Measurements from ENCODE around the gene IL13. TPM values are rescaled to one million over a fixed set of nuclear protein-coding genes. Genes with fewer than 3 reads are reported as not detected.

Gene IL13
- polyA plus RNA-seq, 1 donor (not counting 4 experiments of a cell fraction or from before 2014, with no cell fraction given) = not detected

DNA sequence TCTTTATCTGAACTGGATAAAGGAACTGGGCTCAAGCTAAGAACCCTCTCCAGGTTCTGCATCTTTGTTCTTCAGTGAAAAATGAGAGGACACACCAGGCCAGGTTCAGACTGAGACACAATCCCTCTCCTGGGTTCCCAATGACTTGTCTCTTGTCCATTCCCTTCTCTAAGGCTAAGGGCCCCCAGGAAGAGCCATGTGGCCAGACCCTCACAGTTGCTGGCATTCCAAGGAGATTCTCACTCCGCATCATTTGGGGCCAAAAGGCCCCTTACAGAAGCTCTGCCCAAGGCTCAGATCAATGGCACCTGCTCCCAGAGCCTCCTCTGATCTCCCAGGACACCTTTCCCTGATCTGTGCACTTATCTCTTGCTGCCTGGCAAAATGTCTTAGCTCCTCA is 20.8 kb downstream of the IL13 start:
- FAIRE-seq (no peak), DNase-seq (ENCODE audit: low read depth, low spot score) (no peak)
- Histone ChIP-seq H3K9me1 (ENCODE audit: control insufficient read depth, extremely low read depth, insufficient read depth, low read length) (no peaks in the 10 kb centered on the region), H3K27ac (ENCODE audit: control insufficient read depth, insufficient read depth, low read length) (no peak overlapping the region), H4K20me1 (ENCODE audit: control insufficient read depth, extremely low read depth, insufficient read depth, low read length) (no peaks in the 10 kb centered on the region), H3K79me2 (ENCODE audit: control insufficient read depth, insufficient read depth, low read length) (no peaks in the 10 kb centered on the region), H3K9ac (ENCODE audit: control insufficient read depth, extremely low read depth, insufficient read depth, low read length) (no peak overlapping the region), H3K36me3 (ENCODE audit: control insufficient read depth in 2 of 2, extremely low read depth in 1 of 2, insufficient read depth in 2 of 2, low read length in 2 of 2) (no peaks in the 10 kb centered on the region), H3K4me3 (ENCODE audit: control insufficient read depth in 2 of 3, extremely low read depth in 1 of 3, insufficient read depth in 2 of 3, low read depth in 1 of 3, low read length in 3 of 3) (no peak overlapping the region), H2AFZ (ENCODE audit: control insufficient read depth, low read length) (no peak overlapping the region), H3K9me3 (ENCODE audit: control insufficient read depth, low read depth, low read length) (no peaks in the 10 kb centered on the region), H3K4me2 (ENCODE audit: control insufficient read depth, extremely low read depth, insufficient read depth, low read depth, low read length) (no peak overlapping the region), H3K27me3 (ENCODE audit: control insufficient read depth, extremely low read depth, insufficient read depth, low read length) (no peaks in the 10 kb centered on the region), H3K4me1 (ENCODE audit: control insufficient read depth, extremely low read depth, insufficient read depth, low read length) (peaks cover 24% of the 10 kb centered on the region)
- dilution Hi-C loops (cut with MboI; ENCODE audit: extremely low pct_ligation_motif_present, low sequenced_read_pairs) = no loop called here
- no peak for TF ChIP-seq EZH2 (IDR thresholded peaks at IDR 0.05; ENCODE audit: low read length)
- TF ChIP-seq, protein P1, sequence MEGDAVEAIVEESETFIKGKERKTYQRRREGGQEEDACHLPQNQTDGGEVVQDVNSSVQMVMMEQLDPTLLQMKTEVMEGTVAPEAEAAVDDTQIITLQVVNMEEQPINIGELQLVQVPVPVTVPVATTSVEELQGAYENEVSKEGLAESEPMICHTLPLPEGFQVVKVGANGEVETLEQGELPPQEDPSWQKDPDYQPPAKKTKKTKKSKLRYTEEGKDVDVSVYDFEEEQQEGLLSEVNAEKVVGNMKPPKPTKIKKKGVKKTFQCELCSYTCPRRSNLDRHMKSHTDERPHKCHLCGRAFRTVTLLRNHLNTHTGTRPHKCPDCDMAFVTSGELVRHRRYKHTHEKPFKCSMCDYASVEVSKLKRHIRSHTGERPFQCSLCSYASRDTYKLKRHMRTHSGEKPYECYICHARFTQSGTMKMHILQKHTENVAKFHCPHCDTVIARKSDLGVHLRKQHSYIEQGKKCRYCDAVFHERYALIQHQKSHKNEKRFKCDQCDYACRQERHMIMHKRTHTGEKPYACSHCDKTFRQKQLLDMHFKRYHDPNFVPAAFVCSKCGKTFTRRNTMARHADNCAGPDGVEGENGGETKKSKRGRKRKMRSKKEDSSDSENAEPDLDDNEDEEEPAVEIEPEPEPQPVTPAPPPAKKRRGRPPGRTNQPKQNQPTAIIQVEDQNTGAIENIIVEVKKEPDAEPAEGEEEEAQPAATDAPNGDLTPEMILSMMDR (optimal IDR thresholded peaks at IDR 0.05 in 1 of 3, IDR thresholded peaks at IDR 0.05 in 1 of 3, conservative IDR thresholded peaks at IDR 0.05 in 1 of 3; ENCODE audit: extremely low read depth in 1 of 3, insufficient read depth in 2 of 3, low read length in 3 of 3) = no peak

- no peaks in the 10 kb centered on the region for H3K9me1 ChIP-seq (ENCODE audit: control insufficient read depth, extremely low read depth, insufficient read depth, low read length)
- no peaks in the 10 kb centered on the region for H3K36me3 ChIP-seq (ENCODE audit: control insufficient read depth in 2 of 2, extremely low read depth in 1 of 2, insufficient read depth in 2 of 2, low read length in 2 of 2)
- no peaks in the 10 kb centered on the region for H3K79me2 ChIP-seq (ENCODE audit: control insufficient read depth, insufficient read depth, low read length)
- H3K9ac ChIP-seq (ENCODE audit: control insufficient read depth, extremely low read depth, insufficient read depth, low read length) = no peak overlapping the region
- dilution Hi-C loops (cut with MboI; ENCODE audit: extremely low pct_ligation_motif_present, low sequenced_read_pairs) = no loop called here
- no peaks in the 10 kb centered on the region for H3K27me3 ChIP-seq (ENCODE audit: control insufficient read depth, extremely low read depth, insufficient read depth, low read length)
- H3K27ac ChIP-seq (ENCODE audit: control insufficient read depth, insufficient read depth, low read length) = no peak overlapping the region
- no peaks in the 10 kb centered on the region for H4K20me1 ChIP-seq (ENCODE audit: control insufficient read depth, extremely low read depth, insufficient read depth, low read length)
- no peak overlapping the region for H2AFZ ChIP-seq (ENCODE audit: control insufficient read depth, low read length)
- TF ChIP-seq, protein P1 (optimal IDR thresholded peaks at IDR 0.05 in 1 of 3, IDR thresholded peaks at IDR 0.05 in 1 of 3, conservative IDR thresholded peaks at IDR 0.05 in 1 of 3; ENCODE audit: extremely low read depth in 1 of 3, insufficient read depth in 2 of 3, low read length in 3 of 3) = no peak
- no peak for TF ChIP-seq EZH2 (IDR thresholded peaks at IDR 0.05; ENCODE audit: low read length)
- peaks cover 20% of the 10 kb centered on the region for H3K4me1 ChIP-seq (ENCODE audit: control insufficient read depth, extremely low read depth, insufficient read depth, low read length)
- FAIRE-seq (no peak), DNase-seq (ENCODE audit: low read depth, low spot score) (no peak)
- H3K9me3 ChIP-seq (ENCODE audit: control insufficient read depth, low read depth, low read length) = no peaks in the 10 kb centered on the region
- no peak overlapping the region for H3K4me3 ChIP-seq (ENCODE audit: control insufficient read depth in 2 of 3, extremely low read depth in 1 of 3, insufficient read depth in 2 of 3, low read depth in 1 of 3, low read length in 3 of 3)
- no peak overlapping the region for H3K4me2 ChIP-seq (ENCODE audit: control insufficient read depth, extremely low read depth, insufficient read depth, low read depth, low read length)
These were observed 21.2 kb downstream of the IL13 start for GRCh38 chr5:132679166-132679565.

All from keratinocyte (primary cell).